Activated B cell treated with CpG ODN at 0.5 μM for 24 hours (primary cell): ENCODE results near the gene RCOR1. TPM values are rescaled to one million over a fixed set of nuclear protein-coding genes. Genes with fewer than 3 reads are reported as not detected.

ENCODE experiments used
- ATAC-seq: fragments of 200-7000 bp; cut with Tn5 transposase; one replicate; pipeline ENCODE4 v1.10.0; 2021; ENCODE audit warnings: low read depth, mild to moderate bottlenecking, moderate library complexity
- CTCF ChIA-PET: fragments of 350-600 bp; sonication (Branson Sonifier 250); formaldehyde crosslinking; loops from one replicate; lab custom pipeline; 2021; ENCODE audit warnings: antibody characterized with exemption; lab: Charles Lee
- POLR2A ChIA-PET: fragments of 350-600 bp; sonication (Branson Sonifier 250); formaldehyde crosslinking; loops from one replicate; lab custom pipeline; 2021; ENCODE audit warnings: antibody characterized with exemption; lab: Charles Lee
- DNase-seq: peaks from one replicate; pipeline ENCODE4 v3.0.0; 2022
- H3K27ac Mint-ChIP-seq: one replicate; pipeline ENCODE4 v1.8.0; 2020; ENCODE audit warnings: mixed read lengths
- H3K27me3 Mint-ChIP-seq: one replicate; pipeline ENCODE4 v1.8.0; 2021; ENCODE audit warnings: mixed read lengths
- H3K36me3 Mint-ChIP-seq: one replicate; pipeline ENCODE4 v1.8.0; 2021; ENCODE audit warnings: low read depth, mixed read lengths
- H3K4me1 Mint-ChIP-seq: one replicate; pipeline ENCODE4 v1.8.0; 2021; ENCODE audit warnings: mixed read lengths
- H3K4me3 Mint-ChIP-seq: one replicate; pipeline ENCODE4 v1.8.0; 2020; ENCODE audit warnings: mild to moderate bottlenecking, mixed read lengths
- H3K9me3 Mint-ChIP-seq: one replicate; pipeline ENCODE4 v1.8.0; 2020; ENCODE audit warnings: mixed read lengths
- intact Hi-C: fragments of 100-400 bp; cut with micrococcal nuclease; formaldehyde crosslinking; loops from one replicate; pipeline ENCODE4 v1.15.1; 2024
- total RNA-seq: library from RNA; stranded (reverse); gene quantifications from 2 replicates; pipeline ENCODE4 v1.2.3, GENCODE V29; 2022
- TF ChIP-seq, protein P1 (sequence below): fragments of 200-600 bp; IDR thresholded peaks from one replicate; pipeline ENCODE4 v1.8.0; 2022; ENCODE audit warnings: antibody characterized with exemption, mild to moderate bottlenecking

Gene RCOR1
- total RNA-seq, 1 donor from 2014 or later = 23.0 TPM

GRCh38 chr14:102665621-102666020 lies 73.2 kb downstream of the RCOR1 start:
- Mint-ChIP-seq H3K4me1 (peaks cover 49% of the 10 kb centered on the region), H3K27ac (no peak overlapping the region), H3K27me3 (no peaks in the 10 kb centered on the region), H3K36me3 (no peaks in the 10 kb centered on the region), H3K9me3 (no peaks in the 10 kb centered on the region), H3K4me3 (no peak overlapping the region)
- DNase-seq (no peak), ATAC-seq (no peak)
- intact Hi-C loops = loop anchor here (5.0 kb wide), 1 partner anchor 143 kb away; no protein-coding TSS in a partner anchor
- ChIA-PET POLR2A (interaction anchor here (0.5 kb wide), 2 partner anchors 10 to 272 kb away, joined by 3 read pairs; no protein-coding TSS in a partner anchor), CTCF (no interaction called here)
- TF ChIP-seq, protein P1, sequence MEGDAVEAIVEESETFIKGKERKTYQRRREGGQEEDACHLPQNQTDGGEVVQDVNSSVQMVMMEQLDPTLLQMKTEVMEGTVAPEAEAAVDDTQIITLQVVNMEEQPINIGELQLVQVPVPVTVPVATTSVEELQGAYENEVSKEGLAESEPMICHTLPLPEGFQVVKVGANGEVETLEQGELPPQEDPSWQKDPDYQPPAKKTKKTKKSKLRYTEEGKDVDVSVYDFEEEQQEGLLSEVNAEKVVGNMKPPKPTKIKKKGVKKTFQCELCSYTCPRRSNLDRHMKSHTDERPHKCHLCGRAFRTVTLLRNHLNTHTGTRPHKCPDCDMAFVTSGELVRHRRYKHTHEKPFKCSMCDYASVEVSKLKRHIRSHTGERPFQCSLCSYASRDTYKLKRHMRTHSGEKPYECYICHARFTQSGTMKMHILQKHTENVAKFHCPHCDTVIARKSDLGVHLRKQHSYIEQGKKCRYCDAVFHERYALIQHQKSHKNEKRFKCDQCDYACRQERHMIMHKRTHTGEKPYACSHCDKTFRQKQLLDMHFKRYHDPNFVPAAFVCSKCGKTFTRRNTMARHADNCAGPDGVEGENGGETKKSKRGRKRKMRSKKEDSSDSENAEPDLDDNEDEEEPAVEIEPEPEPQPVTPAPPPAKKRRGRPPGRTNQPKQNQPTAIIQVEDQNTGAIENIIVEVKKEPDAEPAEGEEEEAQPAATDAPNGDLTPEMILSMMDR = no peak

- ChIA-PET POLR2A (no interaction called here), CTCF (no interaction called here)
- ATAC-seq = no peak
- no peak for DNase-seq
- Mint-ChIP-seq H3K36me3 (no peaks in the 10 kb centered on the region), H3K27ac (no peak overlapping the region), H3K4me3 (no peak overlapping the region), H3K27me3 (no peaks in the 10 kb centered on the region), H3K4me1 (peaks cover 52% of the 10 kb centered on the region), H3K9me3 (no peaks in the 10 kb centered on the region)
- TF ChIP-seq, protein P1 = no peak
- intact Hi-C loops = loop anchor here (5.0 kb wide), 1 partner anchor 144 kb away; no protein-coding TSS in a partner anchor
These were observed 74.2 kb downstream of the RCOR1 start for GRCh38 chr14:102666635-102667034.

- ATAC-seq (no peak), DNase-seq (no peak)
- ChIA-PET POLR2A (interaction anchor here (0.5 kb wide), 1 partner anchor 1166 kb away, joined by 6 read pairs; no protein-coding TSS in a partner anchor), CTCF (no interaction called here)
- Mint-ChIP-seq H3K27me3 (no peaks in the 10 kb centered on the region), H3K9me3 (peaks cover 4% of the 10 kb centered on the region), H3K4me3 (no peak overlapping the region), H3K36me3 (peaks cover 4% of the 10 kb centered on the region), H3K4me1 (peaks cover 52% of the 10 kb centered on the region), H3K27ac (no peak overlapping the region)
- intact Hi-C loops = loop anchor here (5.0 kb wide), 1 partner anchor 145 kb away; no protein-coding TSS in a partner anchor
- TF ChIP-seq, protein P1 = no peak
These were observed 75.3 kb downstream of the RCOR1 start for GRCh38 chr14:102667703-102668102.

- ATAC-seq = no peak
- H3K4me3 Mint-ChIP-seq = no peak overlapping the region
- POLR2A ChIA-PET = interaction anchor here (0.5 kb wide), 1 partner anchor 1166 kb away, joined by 6 read pairs; no protein-coding TSS in a partner anchor
- CTCF ChIA-PET = no interaction called here
- H3K36me3 Mint-ChIP-seq = peaks cover 7% of the 10 kb centered on the region
- peaks cover 6% of the 10 kb centered on the region for H3K9me3 Mint-ChIP-seq
- H3K27me3 Mint-ChIP-seq = no peaks in the 10 kb centered on the region
- TF ChIP-seq, protein P1 = no peak
- no peak for DNase-seq
- H3K4me1 Mint-ChIP-seq = peaks cover 48% of the 10 kb centered on the region
- intact Hi-C loops = loop anchor here (5.0 kb wide), 1 partner anchor 146 kb away; no protein-coding TSS in a partner anchor
- H3K27ac Mint-ChIP-seq = no peak overlapping the region
These were observed 75.9 kb downstream of the RCOR1 start for GRCh38 chr14:102668291-102668873.

GRCh38 chr14:102671410-102671809 lies 79.0 kb downstream of the RCOR1 start:
- ChIA-PET CTCF (no interaction called here), POLR2A (interaction anchor here (0.6 kb wide), 1 partner anchor 33 kb away, joined by 3 read pairs; no protein-coding TSS in a partner anchor)
- Mint-ChIP-seq H3K27ac (no peak overlapping the region), H3K4me3 (no peak overlapping the region), H3K4me1 (peaks cover 44% of the 10 kb centered on the region), H3K36me3 (peaks cover 13% of the 10 kb centered on the region), H3K9me3 (peaks cover 6% of the 10 kb centered on the region), H3K27me3 (no peaks in the 10 kb centered on the region)
- DNase-seq = no peak
- intact Hi-C loops = no loop called here
- ATAC-seq = no peak
- TF ChIP-seq, protein P1 = no peak
